ENCODE data around the gene GLIS1. TPM values are rescaled to one million over a fixed set of nuclear protein-coding genes. Genes with fewer than 3 reads are reported as not detected.

Gene GLIS1
- total and polyA plus RNA-seq, 2 donors (not counting 3 experiments of a cell fraction or from before 2014, with no cell fraction given), result not detected

GRCh38 chr1:53725238-53725689 lies 13.7 kb downstream of the GLIS1 start:
- Histone ChIP-seq H3K9me3 (replicated peaks; ENCODE audit: control insufficient read depth, insufficient read depth, low read length) (no peaks in the 10 kb centered on the region), H3K36me3 (ENCODE audit: control insufficient read depth in 2 of 2, extremely low read depth in 1 of 2, insufficient read depth in 2 of 2, low read length in 2 of 2) (no peaks in the 10 kb centered on the region), H4K20me1 (replicated peaks; ENCODE audit: control insufficient read depth, extremely low read depth, insufficient read depth, low read length) (no peaks in the 10 kb centered on the region), H3K79me2 (ENCODE audit: control insufficient read depth, insufficient read depth, low read length) (no peaks in the 10 kb centered on the region), H3K27ac (ENCODE audit: insufficient read depth, low read depth, low read length) (no peak overlapping the region), H3K4me2 (ENCODE audit: insufficient read depth, low read length) (no peak overlapping the region), H3K4me3 (replicated peaks in 1 of 3; ENCODE audit: insufficient read depth in 1 of 3, low read depth in 1 of 3, low read length in 3 of 3) (no peak overlapping the region), H3K4me1 (ENCODE audit: control insufficient read depth, extremely low read depth, insufficient read depth, low read length) (no peaks in the 10 kb centered on the region), H2AFZ (ENCODE audit: low read depth, low read length) (no peak overlapping the region), H3K27me3 (ENCODE audit: control insufficient read depth in 2 of 2, insufficient read depth in 2 of 2, low read length in 2 of 2) (peaks cover 6 to 21% of the 10 kb centered on the region in 2 experiments), H3K9me1 (replicated peaks; ENCODE audit: control insufficient read depth, extremely low read depth, insufficient read depth, low read length) (no peaks in the 10 kb centered on the region), H3K9ac (replicated peaks; ENCODE audit: extremely low read depth, insufficient read depth, low read length) (no peak overlapping the region)
- no peak for DNase-seq (ENCODE audit: low read depth, low spot score)
- TF ChIP-seq, protein P1, sequence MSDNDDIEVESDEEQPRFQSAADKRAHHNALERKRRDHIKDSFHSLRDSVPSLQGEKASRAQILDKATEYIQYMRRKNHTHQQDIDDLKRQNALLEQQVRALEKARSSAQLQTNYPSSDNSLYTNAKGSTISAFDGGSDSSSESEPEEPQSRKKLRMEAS (IDR thresholded peaks at IDR 0.05; ENCODE audit: insufficient read depth, insufficient read length), result no peak
- TF ChIP-seq POLR2A (IDR thresholded peaks at IDR 0.05; ENCODE audit: low read depth, low read length), result no peak
- TF ChIP-seq, protein P2, sequence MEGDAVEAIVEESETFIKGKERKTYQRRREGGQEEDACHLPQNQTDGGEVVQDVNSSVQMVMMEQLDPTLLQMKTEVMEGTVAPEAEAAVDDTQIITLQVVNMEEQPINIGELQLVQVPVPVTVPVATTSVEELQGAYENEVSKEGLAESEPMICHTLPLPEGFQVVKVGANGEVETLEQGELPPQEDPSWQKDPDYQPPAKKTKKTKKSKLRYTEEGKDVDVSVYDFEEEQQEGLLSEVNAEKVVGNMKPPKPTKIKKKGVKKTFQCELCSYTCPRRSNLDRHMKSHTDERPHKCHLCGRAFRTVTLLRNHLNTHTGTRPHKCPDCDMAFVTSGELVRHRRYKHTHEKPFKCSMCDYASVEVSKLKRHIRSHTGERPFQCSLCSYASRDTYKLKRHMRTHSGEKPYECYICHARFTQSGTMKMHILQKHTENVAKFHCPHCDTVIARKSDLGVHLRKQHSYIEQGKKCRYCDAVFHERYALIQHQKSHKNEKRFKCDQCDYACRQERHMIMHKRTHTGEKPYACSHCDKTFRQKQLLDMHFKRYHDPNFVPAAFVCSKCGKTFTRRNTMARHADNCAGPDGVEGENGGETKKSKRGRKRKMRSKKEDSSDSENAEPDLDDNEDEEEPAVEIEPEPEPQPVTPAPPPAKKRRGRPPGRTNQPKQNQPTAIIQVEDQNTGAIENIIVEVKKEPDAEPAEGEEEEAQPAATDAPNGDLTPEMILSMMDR (IDR thresholded peaks at IDR 0.05; ENCODE audit: extremely low read depth in 1 of 2, insufficient read depth in 1 of 2, low read depth in 1 of 2, low read length in 2 of 2), result no peak
- TF ChIP-seq POLR2AphosphoS5 (IDR thresholded peaks at IDR 0.05; ENCODE audit: insufficient read depth, low read depth, low read length), result no peak
- no peak for TF ChIP-seq MYC (IDR thresholded peaks at IDR 0.05; ENCODE audit: low read depth, low read length)
- TF ChIP-seq EZH2 (IDR thresholded peaks at IDR 0.05; ENCODE audit: borderline replicate concordance, low read depth, low read length, severe bottlenecking), result no peak
- no peak for TF ChIP-seq GATA2 (IDR thresholded peaks at IDR 0.05; ENCODE audit: insufficient read depth, insufficient read length, low read depth, low read length)
- no peak for TF ChIP-seq FOS (IDR thresholded peaks at IDR 0.05; ENCODE audit: borderline replicate concordance, insufficient read depth, low read length)
- TF ChIP-seq JUN (IDR thresholded peaks at IDR 0.05; ENCODE audit: borderline replicate concordance, insufficient read depth, insufficient read length, low read depth), result no peak
- POLR2A ChIA-PET, result no interaction called here
- no peak for FAIRE-seq
- BruUV-seq (replicated peaks), result no TSS peak
- CTCF ChIA-PET, result interaction anchor here (3.0 kb wide), 1 partner anchor 9 kb away, joined by 13 read pairs; no protein-coding TSS in a partner anchor
- dilution Hi-C loops (cut with MboI; ENCODE audit: extremely low pct_ligation_motif_present, low sequenced_read_pairs), result no loop called here
- intact Hi-C loops (cut with micrococcal nuclease), result no loop called here
